Measurements from ENCODE around the gene USP6NL.

- TF ChIP-seq EZH2 (IDR thresholded peaks at IDR 0.05): no peak
- TF ChIP-seq POLR2AphosphoS5 (IDR thresholded peaks at IDR 0.05; ENCODE audit: borderline replicate concordance, low read depth, low read length): no peak
- TF ChIP-seq FOXP2 (optimal IDR thresholded peaks at IDR 0.05; ENCODE audit: control extremely low read depth, extremely low read length, insufficient read depth): no peak
Measured at GRCh38 chr10:11448190-11448544, 163.3 kb downstream of the USP6NL start.

Data from SK-N-MC (cell line).